K562 (cell line): ENCODE data around the gene CTBS. TPM values are rescaled to one million over a fixed set of nuclear protein-coding genes. Genes with fewer than 3 reads are reported as not detected.

Experiments used
- ATF3 ChIP-seq, 2 experiments: fragments of 450-650 bp in 1 of 2; sonication (generic) in 1 of 2; formaldehyde crosslinking in 1 of 2; IDR thresholded peaks in 1 of 2; conservative IDR thresholded peaks in 1 of 2; 2 replicates each; pipeline versions ENCODE4 v1.6.1 to v1.8.1; 2016 to 2023; ENCODE audit warnings: mild to moderate bottlenecking in 2 of 2, moderate library complexity in 2 of 2, inconsistent platforms in 1 of 2, missing genetic modification reagents in 1 of 2
- E2F1 ChIP-seq: sonication (generic); formaldehyde crosslinking; IDR thresholded peaks from 2 replicates; pipeline ENCODE4 v1.8.1; 2023; ENCODE audit warnings: mild to moderate bottlenecking, missing genetic modification reagents, moderate library complexity
- EP300 ChIP-seq: IDR thresholded peaks from 2 replicates; pipeline ENCODE4 v1.6.1; 2012; ENCODE audit warnings: low read length, improper control_type of control experiment
- GABPA ChIP-seq: fragments of 200-800 bp; sonication (Bioruptor generic); conservative IDR thresholded peaks from 2 replicates; pipeline ENCODE4 v1.6.1; 2016; ENCODE audit warnings: low read depth, missing genetic modification characterization, missing compliant biosample characterization
- HEY1 ChIP-seq: fragments of 250-450 bp; sonication (Bioruptor Pico); IDR thresholded peaks from 2 replicates; pipeline ENCODE4 v1.5.0; 2020; ENCODE audit warnings: mild to moderate bottlenecking, moderate library complexity, borderline replicate concordance
- HNRNPLL ChIP-seq: fragments of 200-400 bp; formaldehyde crosslinking; IDR thresholded peaks from 2 replicates; pipeline ENCODE4 v1.6.1; 2017; ENCODE audit warnings: low read length, low read depth, mild to moderate bottlenecking; ENCODE audit not compliant: poor library complexity, severe bottlenecking
- SNAPC5 ChIP-seq: fragments of 250-450 bp; sonication (Bioruptor Pico); IDR thresholded peaks from 2 replicates; pipeline ENCODE4 v1.8.0; 2021; ENCODE audit warnings: moderate library complexity, mild to moderate bottlenecking, inconsistent platforms
- SUPT5H ChIP-seq: fragments of 450-650 bp; IDR thresholded peaks from 2 replicates; pipeline ENCODE4 v1.6.1; 2016
- XRCC3 ChIP-seq: fragments of 450-650 bp; IDR thresholded peaks from 2 replicates; pipeline ENCODE4 v1.6.1; 2017; ENCODE audit warnings: mild to moderate bottlenecking, moderate library complexity
- ZNF318 ChIP-seq, 2 experiments: fragments of 450-650 bp; IDR thresholded peaks; 2 replicates each; pipeline ENCODE4 v1.6.1; 2016; ENCODE audit warnings: mild to moderate bottlenecking in 2 of 2, borderline replicate concordance in 1 of 2, low read depth in 1 of 2, moderate library complexity in 1 of 2
- ZNF766 ChIP-seq: fragments of 200-800 bp; sonication (Bioruptor generic); conservative IDR thresholded peaks from 2 replicates; pipeline ENCODE4 v1.6.1; 2016; ENCODE audit warnings: missing genetic modification characterization, missing compliant biosample characterization
- polyA plus RNA-seq, 8 experiments: library from polyadenylated mRNA; depleted of rRNA in 4 of 8; stranded (reverse) in 5 of 8; unstranded in 3 of 8; fragments of >200 nt; fragmentation: Nextera tagmentation in 2 of 8; fragmentation: Illumina TruSeq in 1 of 8; extraction: Ambion mirVana in 2 of 8; extraction: Trizol in 1 of 8; gene quantifications; 2 replicates each; pipeline versions ENCODE4 v1.2.1 to v1.2.3, GENCODE V29; 2011 to 2014; ENCODE audit warnings: inconsistent platforms in 1 of 8, missing spikeins in 1 of 8
- total RNA-seq, 7 experiments: library from RNA; depleted of rRNA in 6 of 7; stranded (reverse); fragments of >200 nt in 6 of 7; fragmentation: Illumina TruSeq in 2 of 7; extraction: Trizol in 2 of 7; gene quantifications; 2 replicates each; pipeline versions ENCODE4 v1.2.1 to v1.2.3, GENCODE V29; 2011 to 2021; ENCODE audit warnings: low replicate concordance in 1 of 7

Gene CTBS
- total and polyA plus RNA-seq, 9 of the 15 experiments (the other 6 are each of a cell fraction or from before 2014, with no cell fraction given): 3.0 to 19.8 (median 9.9) TPM

- TF ChIP-seq GABPA (tag) (peak; percentile 64), SNAPC5 (CRISPR knock-in tag) (no peak), HEY1 (CRISPR knock-in tag) (no peak), HNRNPLL (peak; percentile 100), ZNF318 (IDR thresholded peaks at IDR 0.05; ENCODE audit: borderline replicate concordance in 1 of 2, low read depth in 1 of 2) (no peak), XRCC3 (no peak), EP300 (no peak), ATF3 (IDR thresholded peaks at IDR 0.05) (no peak), ATF3 (CRISPR knock-in tag; conservative IDR thresholded peaks at IDR 0.05) (0 out of 2 replicates have a peak, but pooled peaks have one; percentile 0), ZNF766 (CRISPR knock-in tag) (no peak), E2F1 (CRISPR knock-in tag) (0 out of 2 replicates have a peak, but pooled peaks have one; percentile 54), SUPT5H (peak; percentile 89)
These were observed at the start of gene CTBS (continued) for GRCh38 chr1:84573967-84574842.
